Lung (tissue), 12 donors: Measurements from ENCODE around the gene GLRX5. TPM values are rescaled to one million over a fixed set of nuclear protein-coding genes. Genes with fewer than 3 reads are reported as not detected.

Source experiments
- ATAC-seq: fragments of 200-7000 bp; cut with Tn5 transposase; one replicate; pipeline ENCODE4 v1.9.1; 2020; ENCODE audit warnings: moderate number of reproducible peaks; ENCODE audit not compliant: insufficient read depth, low FRiP score
- DNase-seq, 3 donors: peaks; one replicate each; pipeline ENCODE4 v3.0.0-alpha.2; 2013 to 2017
- H3K27ac ChIP-seq, 2 donors: one replicate each; pipeline ENCODE4 v1.5.1; 2013; ENCODE audit warnings: mild to moderate bottlenecking in 2 of 2, moderate library complexity in 2 of 2, control low read depth in 1 of 2, inconsistent platforms in 1 of 2, low read depth in 1 of 2, low read length in 1 of 2
- H3K27me3 ChIP-seq, 3 donors: one replicate each; pipeline ENCODE4 v1.5.1; 2013; ENCODE audit warnings: low read length in 2 of 3; ENCODE audit not compliant: control insufficient read depth in 3 of 3, insufficient read depth in 3 of 3
- H3K36me3 ChIP-seq, 4 donors: one replicate each; pipeline ENCODE4 v1.5.1; 2013; ENCODE audit warnings: low read length in 4 of 4, mild to moderate bottlenecking in 1 of 4, moderate library complexity in 1 of 4; ENCODE audit not compliant: control insufficient read depth in 4 of 4, insufficient read depth in 4 of 4
- H3K4me1 ChIP-seq, 5 donors: one replicate each; pipeline ENCODE4 v1.5.1; 2013; ENCODE audit warnings: low read length in 5 of 5, mild to moderate bottlenecking in 2 of 5, moderate library complexity in 1 of 5; ENCODE audit not compliant: control insufficient read depth in 5 of 5, insufficient read depth in 5 of 5
- H3K4me3 ChIP-seq: one replicate; pipeline ENCODE4 v1.5.1; 2013; ENCODE audit warnings: mild to moderate bottlenecking, control low read depth, moderate library complexity
- H3K9ac ChIP-seq, 2 donors: one replicate each; pipeline ENCODE4 v1.5.1; 2013; ENCODE audit warnings: low read length in 2 of 2, control low read depth in 1 of 2; ENCODE audit not compliant: insufficient read depth in 1 of 2
- H3K9me3 ChIP-seq, 4 donors: one replicate each; pipeline ENCODE4 v1.5.1; 2013; ENCODE audit warnings: low read length in 3 of 4, mild to moderate bottlenecking in 1 of 4, moderate library complexity in 1 of 4; ENCODE audit not compliant: control insufficient read depth in 4 of 4, insufficient read depth in 3 of 4
- CTCF ChIP-seq: IDR thresholded peaks from 2 replicates; pipeline ENCODE4 v1.5.1; 2012; ENCODE audit warnings: mild to moderate bottlenecking; ENCODE audit errors: control extremely low read depth, extremely low read depth
- WGBS, 2 donors: extraction: QIAGEN DNeasy Blood & Tissue Kit; methylation state at CpG; one replicate each; pipeline ENCODE4 v1.1.7; 2013; 5-methylcytosine and 5-hydroxymethylcytosine counted together
- polyA plus RNA-seq, 2 donors: library from polyadenylated mRNA; stranded (reverse); fragments of 200-250 nt; gene quantifications; one replicate each; pipeline ENCODE4 v1.2.1, GENCODE V29; 2013
- total RNA-seq, 2 donors: library from RNA; depleted of rRNA in 1 of 2; stranded (reverse); fragments of >200 nt in 1 of 2; gene quantifications; one replicate each; pipeline ENCODE4 v1.2.1, GENCODE V29; 2014 to 2021
- donor health status: control.
- donor health status: control.
- donor health status: Bipolar disorder and iron deficiency.
- donor health status: healthy.
- donor health status: DM: yes; HTN: yes; CAD: no.

Gene GLRX5
- total and polyA plus RNA-seq, 4 donors: 22.4 to 35.6 (median 29.1) TPM

- no peak for TF ChIP-seq CTCF
- 80 to 85% methylated on average over 14 of the region's 14 CpGs for WGBS, 2 donors
- Histone ChIP-seq H3K36me3 (peaks cover 0 to 18% (median 8%) of the 10 kb centered on the region in 4 donors), H3K4me1 (peaks cover 0 to 2% (median 0%) of the 10 kb centered on the region in 5 donors), H3K27me3 (no peaks in the 10 kb centered on the region), H3K9ac (no peak overlapping the region), H3K9me3 (peaks cover 0 to 2% (median 0%) of the 10 kb centered on the region in 4 donors), H3K27ac (no peak overlapping the region), H3K4me3 (no peak overlapping the region)
- ATAC-seq (no peak), DNase-seq (no peak)
Measured at GRCh38 chr14:95547626-95548327, 12.9 kb downstream of the GLRX5 start.

- H3K4me1 ChIP-seq: no peaks in the 10 kb centered on the region
- H3K9ac ChIP-seq: no peak overlapping the region
- no peak for TF ChIP-seq CTCF
- ATAC-seq (no peak), DNase-seq (no peak)
- H3K27ac ChIP-seq: no peak overlapping the region
- 83 to 86% methylated on average over 9 of the region's 9 CpGs for WGBS, 2 donors
- peaks cover 0 to 18% (median 8%) of the 10 kb centered on the region in 4 donors for H3K36me3 ChIP-seq
- H3K9me3 ChIP-seq: peaks cover 0 to 2% (median 0%) of the 10 kb centered on the region in 4 donors
- H3K27me3 ChIP-seq: no peaks in the 10 kb centered on the region
- no peak overlapping the region for H3K4me3 ChIP-seq
Measured at GRCh38 chr14:95548328-95548929, 13.6 kb downstream of the GLRX5 start.

- Histone ChIP-seq H3K9ac (no peak overlapping the region), H3K4me3 (no peak overlapping the region), H3K27me3 (no peaks in the 10 kb centered on the region), H3K4me1 (no peaks in the 10 kb centered on the region), H3K9me3 (peaks cover 0 to 2% (median 0%) of the 10 kb centered on the region in 4 donors), H3K36me3 (peaks cover 0 to 9% (median 5%) of the 10 kb centered on the region in 4 donors), H3K27ac (no peak overlapping the region)
- 80 to 83% methylated on average over 16 of the region's 16 CpGs for WGBS, 2 donors
- ATAC-seq (no peak), DNase-seq (no peak)
- TF ChIP-seq CTCF: no peak
Measured at GRCh38 chr14:95549656-95550585, 15.1 kb downstream of the GLRX5 start.
